Liver (tissue), 9 donors: ENCODE results near the gene IPO5. TPM values are rescaled to one million over a fixed set of nuclear protein-coding genes. Genes with fewer than 3 reads are reported as not detected.
"Not testable (repeated sequence)": the region's sequence is repeated elsewhere in the genome, so short reads cannot be mapped to it uniquely, and the experiment has no call there.

Source experiments
- DNase-seq: peaks from one replicate; pipeline ENCODE4 v3.0.0-alpha.2; 2017; ENCODE audit warnings: low spot score
- H3K27ac ChIP-seq, 2 donors: one replicate each; pipeline ENCODE4 v1.7.0; 2013; ENCODE audit warnings: inconsistent platforms in 2 of 2, low read length in 2 of 2, control low read depth in 1 of 2, low read depth in 1 of 2, mild to moderate bottlenecking in 1 of 2
- H3K27me3 ChIP-seq, 4 donors: one replicate each; pipeline versions ENCODE4 v1.6.1 to v1.7.0; 2013; ENCODE audit warnings: low read length in 3 of 4, inconsistent platforms in 1 of 4, mild to moderate bottlenecking in 1 of 4, moderate library complexity in 1 of 4; ENCODE audit not compliant: control insufficient read depth in 4 of 4, insufficient read depth in 4 of 4
- H3K36me3 ChIP-seq, 4 donors: one replicate each; pipeline versions ENCODE4 v1.6.1 to v1.7.0; 2013; ENCODE audit warnings: low read length in 3 of 4, mild to moderate bottlenecking in 3 of 4, low read depth in 1 of 4, moderate library complexity in 1 of 4; ENCODE audit not compliant: control insufficient read depth in 4 of 4, insufficient read depth in 3 of 4
- H3K4me1 ChIP-seq, 4 donors: one replicate each; pipeline versions ENCODE4 v1.6.1 to v1.7.0; 2013; ENCODE audit warnings: low read length in 3 of 4, mild to moderate bottlenecking in 3 of 4, moderate library complexity in 1 of 4; ENCODE audit not compliant: control insufficient read depth in 4 of 4, insufficient read depth in 4 of 4
- H3K4me3 ChIP-seq, 3 donors: one replicate each; pipeline versions ENCODE4 v1.6.1 to v1.7.0; 2013; ENCODE audit warnings: low read length in 3 of 3, control low read depth in 1 of 3, low read depth in 1 of 3, mild to moderate bottlenecking in 1 of 3
- H3K9ac ChIP-seq, 2 donors: one replicate each; pipeline ENCODE4 v1.7.0; 2013; ENCODE audit warnings: low read length in 2 of 2, mild to moderate bottlenecking in 2 of 2, moderate library complexity in 2 of 2, control low read depth in 1 of 2, low read depth in 1 of 2
- H3K9me3 ChIP-seq, 4 donors: one replicate each; pipeline versions ENCODE4 v1.6.1 to v1.7.0; 2013; ENCODE audit warnings: low read length in 3 of 4; ENCODE audit not compliant: control insufficient read depth in 4 of 4
- FOXA1 ChIP-seq: IDR thresholded peaks from 2 replicates; pipeline ENCODE4 v1.6.1; 2016; ENCODE audit warnings: antibody characterized with exemption
- FOXA2 ChIP-seq: IDR thresholded peaks from 2 replicates; pipeline ENCODE4 v1.6.1; 2016; ENCODE audit warnings: antibody characterized with exemption
- GABPA ChIP-seq, 2 donors: IDR thresholded peaks in 1 of 2; conservative IDR thresholded peaks in 1 of 2; 2 replicates each; pipeline ENCODE4 v1.6.1; 2016; ENCODE audit warnings: antibody characterized with exemption in 2 of 2, mild to moderate bottlenecking in 1 of 2, moderate library complexity in 1 of 2
- HNF4A ChIP-seq, 2 donors: conservative IDR thresholded peaks; 2 replicates each; pipeline ENCODE4 v1.6.1; 2016; ENCODE audit warnings: antibody characterized with exemption in 2 of 2, mild to moderate bottlenecking in 2 of 2
- HNF4G ChIP-seq: IDR thresholded peaks from 2 replicates; pipeline ENCODE4 v1.6.1; 2016; ENCODE audit warnings: antibody characterized with exemption
- JUND ChIP-seq, 2 donors: IDR thresholded peaks; 2 replicates each; pipeline ENCODE4 v1.6.1; 2016; ENCODE audit warnings: antibody characterized with exemption in 2 of 2
- NR2F2 ChIP-seq: IDR thresholded peaks from 2 replicates; pipeline ENCODE4 v1.6.1; 2016; ENCODE audit warnings: antibody characterized with exemption
- RAD21 ChIP-seq, 2 donors: IDR thresholded peaks; 2 replicates each; pipeline ENCODE4 v1.6.1; 2016; ENCODE audit warnings: antibody characterized with exemption in 2 of 2, mild to moderate bottlenecking in 2 of 2
- RXRA ChIP-seq, 2 donors: IDR thresholded peaks; 2 replicates each; pipeline ENCODE4 v1.6.1; 2017 to 2018; ENCODE audit warnings: antibody characterized with exemption in 2 of 2, mild to moderate bottlenecking in 1 of 2
- SP1 ChIP-seq: IDR thresholded peaks from 2 replicates; pipeline ENCODE4 v1.6.1; 2018; ENCODE audit warnings: antibody characterized with exemption, mild to moderate bottlenecking
- TAF1 ChIP-seq: conservative IDR thresholded peaks from 2 replicates; pipeline ENCODE4 v1.6.1; 2016; ENCODE audit warnings: antibody characterized with exemption, mild to moderate bottlenecking
- YY1 ChIP-seq: IDR thresholded peaks from 2 replicates; pipeline ENCODE4 v1.6.1; 2016; ENCODE audit warnings: antibody characterized with exemption, mild to moderate bottlenecking
- WGBS: extraction: QIAGEN DNeasy Blood & Tissue Kit; methylation state at CpG from one replicate; pipeline ENCODE4 v1.1.7; 2013; 5-methylcytosine and 5-hydroxymethylcytosine counted together
- polyA plus RNA-seq, 2 donors: library from polyadenylated mRNA; stranded (reverse) in 1 of 2; unstranded in 1 of 2; fragments of 200-250 nt in 1 of 2; fragments of >200 nt in 1 of 2; fragmentation: Nextera tagmentation in 1 of 2; extraction: Ambion mirVana in 1 of 2; gene quantifications; one replicate each; pipeline versions ENCODE4 v1.2.1 to v1.2.3, GENCODE V29; 2013 to 2015
- total RNA-seq, 2 donors: library from RNA; depleted of rRNA; stranded (reverse); fragments of >200 nt; gene quantifications; one replicate each; pipeline ENCODE4 v1.2.3, GENCODE V29; 2014
- TF ChIP-seq, protein P1 (sequence below): IDR thresholded peaks from 2 replicates; pipeline ENCODE4 v1.6.1; 2016; ENCODE audit warnings: antibody characterized with exemption
- TF ChIP-seq, protein P2 (sequence below): IDR thresholded peaks from 2 replicates; pipeline ENCODE4 v1.6.1; 2016; ENCODE audit warnings: antibody characterized with exemption
- TF ChIP-seq, protein P3 (sequence below): IDR thresholded peaks from 2 replicates; pipeline ENCODE4 v1.6.1; 2016; ENCODE audit warnings: antibody characterized with exemption
- TF ChIP-seq, protein P4 (sequence below): fragments of 150-350 bp; IDR thresholded peaks from 2 replicates; pipeline ENCODE4 v1.5.1; 2017; ENCODE audit warnings: improper control_type of control experiment, low read depth, low read length; ENCODE audit not compliant: missing input control
- donor health status: healthy.
- donor health status: healthy.
- donor health status: healthy.
- donor health status: healthy.
- donor health status: healthy.

IPO5 gene
- total and polyA plus RNA-seq, 4 donors, result 19.2 to 92.8 (median 46.6) TPM

DNA sequence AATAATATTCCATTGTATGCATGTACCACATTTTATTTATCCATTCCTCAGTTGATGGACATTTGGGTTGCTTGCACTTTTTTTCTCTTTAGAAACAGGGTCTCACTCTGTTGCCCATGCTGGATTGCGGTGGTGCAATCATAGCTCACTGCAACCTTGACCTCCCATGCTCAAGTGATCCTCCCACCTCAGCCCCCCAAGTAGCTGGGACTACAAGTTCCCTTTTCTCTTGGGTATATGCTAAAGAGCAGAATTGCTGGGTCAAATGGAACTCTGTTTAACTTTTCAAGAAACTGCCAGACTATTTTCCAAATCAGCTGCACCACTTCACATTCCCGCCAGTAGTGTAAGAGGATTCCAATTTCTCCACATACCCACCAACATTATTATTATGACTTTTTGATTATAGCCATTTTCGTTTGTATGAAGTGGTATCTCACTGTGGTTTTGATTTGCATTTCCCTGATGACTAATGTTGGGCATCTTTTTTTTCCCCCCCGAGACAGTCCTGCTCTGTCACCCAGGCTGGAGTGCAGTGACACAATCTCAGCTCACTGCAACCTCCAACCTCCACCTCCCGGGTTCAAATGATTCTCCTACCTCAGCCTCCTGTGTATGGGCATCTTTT lies 7.6 kb upstream of the IPO5 start (continued):
- TF ChIP-seq GABPA (IDR thresholded peaks at IDR 0.05 in 1 of 2, conservative IDR thresholded peaks at IDR 0.05 in 1 of 2), result no peak

DNA sequence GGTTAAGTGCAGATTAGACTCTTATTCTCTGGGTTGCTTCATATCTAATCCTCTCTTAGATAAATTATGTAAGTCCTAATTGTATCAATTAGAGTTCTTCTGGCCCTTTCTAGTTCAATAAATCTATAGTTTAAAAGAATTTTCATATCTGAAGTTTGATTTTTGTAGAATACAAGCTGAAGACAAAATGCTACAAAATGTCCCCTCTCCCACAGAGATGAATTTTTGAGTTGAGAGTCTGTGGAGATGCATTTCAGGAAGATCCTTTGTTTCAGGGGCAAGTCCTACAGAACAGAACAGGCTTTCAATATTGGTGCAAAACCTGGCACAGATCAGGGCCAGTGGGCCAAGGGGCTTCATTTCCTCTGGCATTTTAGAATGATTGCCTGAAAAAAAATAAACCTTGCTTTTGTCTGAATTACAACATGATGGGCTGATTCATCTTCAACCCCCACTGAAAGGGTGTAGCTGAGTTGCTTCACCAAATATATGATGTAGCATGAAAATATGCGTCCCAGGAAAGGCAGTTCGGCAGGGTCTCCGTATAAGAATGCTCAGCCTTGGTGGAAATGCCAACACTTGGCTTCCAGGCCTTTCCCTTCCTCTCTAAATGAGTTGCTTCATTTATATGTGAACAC lies 6.4 kb upstream of the IPO5 start:
- TF ChIP-seq HNF4G (no peak), TAF1 (no peak), RXRA (IDR thresholded peaks at IDR 0.05) (no peak), YY1 (no peak), SP1 (no peak), NR2F2 (no peak), GABPA (IDR thresholded peaks at IDR 0.05 in 1 of 2, conservative IDR thresholded peaks at IDR 0.05 in 1 of 2) (no peak), HNF4A (conservative IDR thresholded peaks at IDR 0.05) (no peak), FOXA1 (no peak)
- TF ChIP-seq, protein P1, sequence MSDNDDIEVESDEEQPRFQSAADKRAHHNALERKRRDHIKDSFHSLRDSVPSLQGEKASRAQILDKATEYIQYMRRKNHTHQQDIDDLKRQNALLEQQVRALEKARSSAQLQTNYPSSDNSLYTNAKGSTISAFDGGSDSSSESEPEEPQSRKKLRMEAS, result no peak
- H3K9ac ChIP-seq, result no peak overlapping the region
- WGBS, result 94% methylated on average over 3 of the region's 3 CpGs

DNA sequence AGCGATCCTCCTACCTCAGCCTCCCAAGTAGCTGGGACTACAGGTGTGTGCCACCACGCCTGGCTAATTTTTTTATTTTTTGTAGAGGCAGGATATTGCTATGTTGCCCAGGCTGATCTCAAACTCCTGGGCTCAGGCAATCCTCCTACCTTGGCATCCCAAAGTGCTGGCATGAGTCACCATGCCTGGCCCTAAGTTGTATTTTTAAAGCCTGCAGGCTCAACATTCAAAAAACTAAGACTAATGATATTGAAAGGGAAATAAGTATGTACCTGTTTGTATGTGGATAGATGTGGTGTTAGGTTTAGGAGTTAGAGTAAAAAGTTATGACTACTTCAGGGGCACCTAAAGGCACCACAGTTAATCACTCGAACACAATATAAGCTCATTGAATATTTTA lies 5.4 kb upstream of the IPO5 start:
- DNase-seq, result no peak
- Histone ChIP-seq H3K4me1 (no peaks in the 10 kb centered on the region), H3K4me3 (no peak overlapping the region), H3K27me3 (no peaks in the 10 kb centered on the region), H3K27ac (no peak overlapping the region), H3K36me3 (no peaks in the 10 kb centered on the region), H3K9ac (no peak overlapping the region), H3K9me3 (no peaks in the 10 kb centered on the region)
- TF ChIP-seq TAF1 (no peak), FOXA2 (no peak), SP1 (no peak), RAD21 (IDR thresholded peaks at IDR 0.05) (no peak), YY1 (no peak), FOXA1 (no peak), GABPA (IDR thresholded peaks at IDR 0.05 in 1 of 2, conservative IDR thresholded peaks at IDR 0.05 in 1 of 2) (no peak), HNF4G (no peak), NR2F2 (no peak), RXRA (IDR thresholded peaks at IDR 0.05) (no peak), JUND (IDR thresholded peaks at IDR 0.05) (no peak), HNF4A (conservative IDR thresholded peaks at IDR 0.05) (no peak)
- TF ChIP-seq, protein P1, result no peak
- TF ChIP-seq, protein P2, sequence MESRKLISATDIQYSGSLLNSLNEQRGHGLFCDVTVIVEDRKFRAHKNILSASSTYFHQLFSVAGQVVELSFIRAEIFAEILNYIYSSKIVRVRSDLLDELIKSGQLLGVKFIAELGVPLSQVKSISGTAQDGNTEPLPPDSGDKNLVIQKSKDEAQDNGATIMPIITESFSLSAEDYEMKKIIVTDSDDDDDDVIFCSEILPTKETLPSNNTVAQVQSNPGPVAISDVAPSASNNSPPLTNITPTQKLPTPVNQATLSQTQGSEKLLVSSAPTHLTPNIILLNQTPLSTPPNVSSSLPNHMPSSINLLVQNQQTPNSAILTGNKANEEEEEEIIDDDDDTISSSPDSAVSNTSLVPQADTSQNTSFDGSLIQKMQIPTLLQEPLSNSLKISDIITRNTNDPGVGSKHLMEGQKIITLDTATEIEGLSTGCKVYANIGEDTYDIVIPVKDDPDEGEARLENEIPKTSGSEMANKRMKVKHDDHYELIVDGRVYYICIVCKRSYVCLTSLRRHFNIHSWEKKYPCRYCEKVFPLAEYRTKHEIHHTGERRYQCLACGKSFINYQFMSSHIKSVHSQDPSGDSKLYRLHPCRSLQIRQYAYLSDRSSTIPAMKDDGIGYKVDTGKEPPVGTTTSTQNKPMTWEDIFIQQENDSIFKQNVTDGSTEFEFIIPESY, result no peak
- TF ChIP-seq, protein P3, sequence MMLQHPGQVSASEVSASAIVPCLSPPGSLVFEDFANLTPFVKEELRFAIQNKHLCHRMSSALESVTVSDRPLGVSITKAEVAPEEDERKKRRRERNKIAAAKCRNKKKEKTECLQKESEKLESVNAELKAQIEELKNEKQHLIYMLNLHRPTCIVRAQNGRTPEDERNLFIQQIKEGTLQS, result no peak
- TF ChIP-seq, protein P4, sequence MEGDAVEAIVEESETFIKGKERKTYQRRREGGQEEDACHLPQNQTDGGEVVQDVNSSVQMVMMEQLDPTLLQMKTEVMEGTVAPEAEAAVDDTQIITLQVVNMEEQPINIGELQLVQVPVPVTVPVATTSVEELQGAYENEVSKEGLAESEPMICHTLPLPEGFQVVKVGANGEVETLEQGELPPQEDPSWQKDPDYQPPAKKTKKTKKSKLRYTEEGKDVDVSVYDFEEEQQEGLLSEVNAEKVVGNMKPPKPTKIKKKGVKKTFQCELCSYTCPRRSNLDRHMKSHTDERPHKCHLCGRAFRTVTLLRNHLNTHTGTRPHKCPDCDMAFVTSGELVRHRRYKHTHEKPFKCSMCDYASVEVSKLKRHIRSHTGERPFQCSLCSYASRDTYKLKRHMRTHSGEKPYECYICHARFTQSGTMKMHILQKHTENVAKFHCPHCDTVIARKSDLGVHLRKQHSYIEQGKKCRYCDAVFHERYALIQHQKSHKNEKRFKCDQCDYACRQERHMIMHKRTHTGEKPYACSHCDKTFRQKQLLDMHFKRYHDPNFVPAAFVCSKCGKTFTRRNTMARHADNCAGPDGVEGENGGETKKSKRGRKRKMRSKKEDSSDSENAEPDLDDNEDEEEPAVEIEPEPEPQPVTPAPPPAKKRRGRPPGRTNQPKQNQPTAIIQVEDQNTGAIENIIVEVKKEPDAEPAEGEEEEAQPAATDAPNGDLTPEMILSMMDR, result no peak
- WGBS, result 95% methylated on average over 3 of the region's 3 CpGs

More for the DNA sequence above, 6.4 kb upstream of the IPO5 start:
- H3K36me3 ChIP-seq, result no peaks in the 10 kb centered on the region
- no peak for DNase-seq
- H3K27ac ChIP-seq, result no peak overlapping the region
- H3K9me3 ChIP-seq, result no peaks in the 10 kb centered on the region
- H3K4me1 ChIP-seq, result no peaks in the 10 kb centered on the region
- no peaks in the 10 kb centered on the region for H3K27me3 ChIP-seq
- no peak overlapping the region for H3K4me3 ChIP-seq

DNA sequence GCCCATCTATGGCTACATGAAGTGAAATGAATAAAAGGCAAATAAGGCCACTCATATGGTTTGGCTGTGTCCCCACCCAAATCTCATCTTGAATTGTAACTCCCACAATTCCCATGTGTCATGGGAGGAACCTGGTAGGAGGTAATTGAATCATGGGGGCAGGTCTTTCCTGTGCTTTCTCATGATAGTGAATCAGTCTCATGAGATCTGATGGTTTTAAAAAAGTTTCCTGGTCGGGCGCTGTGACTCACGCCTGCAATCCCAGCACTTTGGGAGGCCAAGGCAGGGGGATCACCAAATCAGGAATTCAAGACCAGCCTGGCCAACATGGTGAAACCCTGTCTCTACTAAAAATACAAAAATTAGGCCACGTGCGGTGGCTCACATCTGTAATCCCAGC lies 4.2 kb upstream of the IPO5 start:
- WGBS, result 95% methylated on average over 5 of the region's 5 CpGs
- not testable (repeated sequence) for H3K4me3 ChIP-seq, H3K9me3 ChIP-seq

More for the DNA sequence above, 4.2 kb upstream of the IPO5 start:
- H3K9ac ChIP-seq, H3K4me1 ChIP-seq, H3K36me3 ChIP-seq, DNase-seq, H3K27me3 ChIP-seq, H3K27ac ChIP-seq: not testable (repeated sequence)
